ENCODE measurements around the gene MAST4. TPM values are rescaled to one million over a fixed set of nuclear protein-coding genes. Genes with fewer than 3 reads are reported as not detected.

MAST4 gene
- total and polyA plus RNA-seq, 2 of the 8 experiments (the other 6 are each of a cell fraction or from before 2014, with no cell fraction given): 1.5 to 2.6 TPM

DNA sequence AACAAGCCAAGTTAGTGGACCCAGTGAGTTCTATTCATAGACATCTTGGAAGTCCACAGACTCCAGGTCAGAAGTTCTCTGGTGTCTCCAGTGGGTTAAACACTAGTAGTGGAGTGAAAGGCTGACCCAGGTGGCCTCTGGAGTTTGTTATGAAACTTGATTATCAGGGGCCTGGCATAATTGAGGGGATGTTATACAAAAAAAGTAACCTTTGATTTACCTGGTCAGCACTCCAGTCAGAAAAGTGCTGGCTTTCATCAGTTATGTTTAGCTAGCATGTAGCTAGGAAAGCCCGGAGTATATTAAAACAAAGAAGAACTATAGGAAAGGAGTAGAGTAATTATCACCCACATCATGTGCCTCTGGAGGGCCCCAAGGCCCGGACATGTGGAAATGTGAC, 429.3 kb downstream of the MAST4 start:
- H3K4me2 ChIP-seq (ENCODE audit: insufficient read depth in 1 of 2, low read depth in 2 of 2, low read length in 2 of 2): no peak overlapping the region
- no peak overlapping the region for H4K91ac ChIP-seq (replicated peaks; ENCODE audit: insufficient read length, low read length)
- no peak overlapping the region for H2BK15ac ChIP-seq (ENCODE audit: low read length)
- no peaks in the 10 kb centered on the region for H3K79me1 ChIP-seq (ENCODE audit: low read depth, low read length)
- H3K4me1 ChIP-seq (replicated peaks in 1 of 4; ENCODE audit: control insufficient read depth in 3 of 4, insufficient read depth in 4 of 4, low read length in 3 of 4): no peaks in the 10 kb centered on the region
- WGBS, 2 experiments (ENCODE audit: extremely low coverage in 1 of 2, insufficient coverage in 1 of 2, insufficient read length in 1 of 2, insufficient replicate concordance in 2 of 2, low coverage in 1 of 2, low lambda C conversion rate in 2 of 2, missing lambda C conversion rate in 1 of 2): 64% methylated on average over 2 of the region's 2 CpGs; no CpG with 5 or more reads in 1 of the 2 experiments
- CTCF ChIA-PET (ENCODE audit: partially characterized antibody): interaction anchor here (1.1 kb wide), 1 partner anchor 10 kb away, joined by 3 read pairs; no protein-coding TSS in a partner anchor
- no peak overlapping the region for H3K23ac ChIP-seq (ENCODE audit: insufficient read length)
- no peak overlapping the region for H3K56ac ChIP-seq (replicated peaks; ENCODE audit: insufficient read length, low read depth, low read length)
- no peak overlapping the region for H3K9ac ChIP-seq (replicated peaks in 1 of 4; ENCODE audit: extremely low read depth in 1 of 4, low read depth in 3 of 4, low read length in 3 of 4)
- H2AK5ac ChIP-seq (ENCODE audit: low read depth, low read length): no peak overlapping the region
- no peaks in the 10 kb centered on the region for H3K9me3 ChIP-seq (ENCODE audit: insufficient read depth in 2 of 2, low read depth in 1 of 2, low read length in 1 of 2)
- no peak overlapping the region for H2AFZ ChIP-seq (ENCODE audit: low read length)
- POLR2A ChIA-PET (ENCODE audit: partially characterized antibody): no interaction called here
- H2BK20ac ChIP-seq (ENCODE audit: low read length): no peak overlapping the region
- no peak for TF ChIP-seq FOSL1 (IDR thresholded peaks at IDR 0.05; ENCODE audit: insufficient read depth, low read depth, low read length)
- H3K36me3 ChIP-seq (ENCODE audit: control insufficient read depth in 2 of 4, insufficient read depth in 4 of 4, low read length in 3 of 4): no peaks in the 10 kb centered on the region
- no peak for FAIRE-seq
- no peak overlapping the region for H3K27ac ChIP-seq (ENCODE audit: low read depth, low read length)
- no peak overlapping the region for H2BK120ac ChIP-seq (replicated peaks; ENCODE audit: low read depth, low read length)
- H4K5ac ChIP-seq (ENCODE audit: insufficient read length, low read depth, low read length): no peak overlapping the region
- H3K79me2 ChIP-seq (ENCODE audit: control insufficient read depth in 1 of 2, insufficient read depth in 2 of 2, low read length in 2 of 2): no peaks in the 10 kb centered on the region
- peaks cover 0 to 2% of the 10 kb centered on the region in 2 experiments for H4K20me1 ChIP-seq (replicated peaks in 1 of 2; ENCODE audit: control insufficient read depth in 1 of 2, insufficient read depth in 2 of 2, low read length in 2 of 2)
- no peak overlapping the region for H3K18ac ChIP-seq (ENCODE audit: extremely low read depth, low read length)
- H3K4me3 ChIP-seq (ENCODE audit: extremely low read depth in 1 of 4, insufficient read depth in 2 of 4, low read depth in 3 of 4, low read length in 4 of 4): no peak overlapping the region
- no peak for DNase-seq (ENCODE audit: low read depth in 1 of 2, low spot score in 2 of 2)
- no peaks in the 10 kb centered on the region for H3K27me3 ChIP-seq (replicated peaks in 1 of 4; ENCODE audit: control insufficient read depth in 3 of 4, extremely low read depth in 1 of 4, insufficient read depth in 3 of 4, low read length in 3 of 4)
- no peak overlapping the region for H4K8ac ChIP-seq (ENCODE audit: extremely low read depth, insufficient read depth, low read length)
- H3K23me2 ChIP-seq (ENCODE audit: low read depth, low read length): no peaks in the 10 kb centered on the region
- no peak overlapping the region for H3K4ac ChIP-seq (replicated peaks; ENCODE audit: insufficient read length, low read depth, low read length)
- no peak overlapping the region for H2BK12ac ChIP-seq (ENCODE audit: low read depth, low read length)
- no peak overlapping the region for H3K14ac ChIP-seq (ENCODE audit: insufficient read length)
- H2BK5ac ChIP-seq (ENCODE audit: low read depth, low read length): no peak overlapping the region

All from H1 (cell line).